Retinal pigment epithelial cell (primary cell): ENCODE measurements around the gene PRKAG1.

Experiments
- DNase-seq: peaks from one replicate; pipeline ENCODE4 v3.0.0-alpha.2; 2010; ENCODE audit warnings: low read depth
- H3K4me3 ChIP-seq: 2 replicates; pipeline ENCODE4 v1.5.1; 2011; ENCODE audit warnings: mild to moderate bottlenecking, low read length, control low read depth, moderate library complexity
- TF ChIP-seq, protein P1 (sequence below): conservative IDR thresholded peaks from 2 replicates; pipeline ENCODE4 v1.5.1; 2011; ENCODE audit warnings: low read depth, low read length, control low read depth, inconsistent platforms

The PRKAG1 gene

DNA sequence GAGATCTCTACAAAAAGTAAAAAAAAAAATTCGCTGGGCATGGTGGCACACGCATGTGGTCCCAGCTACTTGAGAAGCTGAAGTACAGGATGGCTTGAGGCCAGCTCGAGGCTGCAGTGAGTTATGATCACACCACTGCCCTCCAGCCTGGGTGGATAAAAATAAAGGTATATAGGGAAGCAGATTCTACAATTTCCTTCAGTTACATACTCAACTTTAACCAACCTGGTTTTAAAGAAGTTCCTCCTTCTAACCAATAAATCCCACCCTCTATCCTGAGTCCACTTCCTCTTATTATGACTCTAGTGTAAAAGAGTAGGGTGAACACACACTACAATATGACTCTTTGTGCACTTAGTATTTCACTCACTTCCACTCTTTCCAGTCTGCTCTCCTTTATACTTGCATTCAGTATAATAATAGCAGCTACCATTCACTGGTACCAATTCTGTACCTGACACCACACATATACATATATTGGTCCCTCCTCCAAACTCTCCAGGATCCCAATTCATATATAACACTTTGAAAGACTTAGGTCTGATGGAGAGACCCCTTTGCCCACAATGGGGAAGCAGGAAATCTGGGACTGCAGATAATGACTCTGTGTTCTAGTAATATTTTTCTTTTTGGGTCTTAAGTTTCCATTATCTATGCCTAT, 63.6 kb downstream of the PRKAG1 start:
- no peak for DNase-seq
- H3K4me3 ChIP-seq: no peak overlapping the region
- TF ChIP-seq, protein P1, sequence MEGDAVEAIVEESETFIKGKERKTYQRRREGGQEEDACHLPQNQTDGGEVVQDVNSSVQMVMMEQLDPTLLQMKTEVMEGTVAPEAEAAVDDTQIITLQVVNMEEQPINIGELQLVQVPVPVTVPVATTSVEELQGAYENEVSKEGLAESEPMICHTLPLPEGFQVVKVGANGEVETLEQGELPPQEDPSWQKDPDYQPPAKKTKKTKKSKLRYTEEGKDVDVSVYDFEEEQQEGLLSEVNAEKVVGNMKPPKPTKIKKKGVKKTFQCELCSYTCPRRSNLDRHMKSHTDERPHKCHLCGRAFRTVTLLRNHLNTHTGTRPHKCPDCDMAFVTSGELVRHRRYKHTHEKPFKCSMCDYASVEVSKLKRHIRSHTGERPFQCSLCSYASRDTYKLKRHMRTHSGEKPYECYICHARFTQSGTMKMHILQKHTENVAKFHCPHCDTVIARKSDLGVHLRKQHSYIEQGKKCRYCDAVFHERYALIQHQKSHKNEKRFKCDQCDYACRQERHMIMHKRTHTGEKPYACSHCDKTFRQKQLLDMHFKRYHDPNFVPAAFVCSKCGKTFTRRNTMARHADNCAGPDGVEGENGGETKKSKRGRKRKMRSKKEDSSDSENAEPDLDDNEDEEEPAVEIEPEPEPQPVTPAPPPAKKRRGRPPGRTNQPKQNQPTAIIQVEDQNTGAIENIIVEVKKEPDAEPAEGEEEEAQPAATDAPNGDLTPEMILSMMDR: no peak

DNA sequence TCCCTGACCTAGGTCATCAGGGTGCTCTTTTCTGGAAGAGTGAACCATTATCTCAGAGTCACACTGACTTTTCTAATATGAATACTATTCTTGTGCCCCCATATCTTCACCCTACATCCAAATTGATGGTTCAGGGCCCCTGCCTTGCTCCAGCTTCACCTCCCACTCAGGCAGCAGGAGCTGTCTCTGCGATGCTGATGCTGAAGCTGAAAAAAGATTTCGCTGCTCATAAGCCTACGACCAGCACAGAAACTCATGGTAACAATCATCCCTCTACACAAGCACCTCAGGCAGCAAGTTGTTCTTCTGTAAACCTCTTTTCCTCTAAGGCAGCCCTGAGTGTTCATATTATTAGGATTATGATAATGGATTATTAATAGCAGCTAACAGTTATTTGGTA, 64.5 kb downstream of the PRKAG1 start:
- DNase-seq: no peak
- TF ChIP-seq, protein P1: no peak
- no peak overlapping the region for H3K4me3 ChIP-seq

DNA sequence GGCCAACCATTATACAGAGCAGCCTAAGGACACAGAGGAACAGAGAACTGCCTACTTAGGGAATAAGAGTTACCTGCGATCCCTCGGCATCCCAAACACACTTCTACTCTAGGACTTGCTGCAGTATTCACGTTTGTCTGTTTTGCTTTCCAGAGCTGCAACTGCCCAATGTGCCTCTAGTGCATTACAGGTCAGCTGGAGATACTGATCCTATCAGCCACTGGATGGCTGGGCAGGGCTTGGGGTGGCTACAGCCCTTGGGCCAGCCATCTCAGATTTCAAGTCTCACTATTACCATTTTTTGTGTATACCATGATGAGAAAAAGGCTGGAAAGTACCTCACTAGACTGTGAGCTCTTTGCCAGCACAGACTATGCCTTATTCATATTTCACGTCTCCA, 65.9 kb downstream of the PRKAG1 start:
- H3K4me3 ChIP-seq: no peak overlapping the region
- TF ChIP-seq, protein P1: no peak
- DNase-seq: no peak
